ENCODE results near the gene CCNL2. TPM values are rescaled to one million over a fixed set of nuclear protein-coding genes. Genes with fewer than 3 reads are reported as not detected.

Gene CCNL2
- total and polyA plus RNA-seq, 2 donors (not counting 1 experiment from before 2014, with no cell fraction given), result 263 to 347 TPM

DNA sequence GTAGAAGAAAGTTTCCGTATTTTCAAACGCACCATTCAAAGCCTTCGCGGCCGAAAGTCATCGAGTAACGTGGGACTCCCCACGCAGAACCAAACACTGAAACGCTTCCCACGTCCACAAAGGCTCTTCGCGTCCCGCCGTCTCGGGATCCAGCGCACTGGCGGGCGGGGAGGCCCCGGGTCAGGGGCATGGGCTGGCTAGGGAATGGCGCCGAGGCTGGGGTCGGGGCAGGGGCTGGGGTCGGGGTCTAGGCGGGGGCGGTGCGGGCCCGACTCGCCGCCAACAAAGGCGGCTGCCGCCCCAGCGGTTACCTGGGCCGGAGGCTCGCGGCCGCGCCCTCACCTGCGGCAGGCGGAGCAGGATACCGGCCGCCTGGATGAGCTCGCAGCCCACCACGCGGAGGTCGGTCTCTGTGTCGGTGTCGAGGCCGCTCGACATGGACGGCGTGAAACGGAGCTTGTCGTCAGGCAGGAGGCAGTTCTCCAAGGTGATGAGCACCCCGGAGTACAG, 403 bp downstream of the CCNL2 start:
- H3K79me2 ChIP-seq (ENCODE audit: control insufficient read depth, insufficient read depth, low read length), result peaks cover 64% of the 10 kb centered on the region

More for the DNA sequence above, 403 bp downstream of the CCNL2 start:
- Histone ChIP-seq H3K27me3 (replicated peaks in 1 of 4; ENCODE audit: control extremely low read depth in 1 of 4, control insufficient read depth in 3 of 4, insufficient read depth in 4 of 4, low read length in 3 of 4) (no peaks in the 10 kb centered on the region), H3K27ac (ENCODE audit: low read length in 2 of 2) (peak overlapping the region; percentile 70 to 85), H3K9ac (ENCODE audit: low read length) (peak overlapping the region; percentile 90), H2AFZ (ENCODE audit: insufficient read depth, low read depth, low read length, poor library complexity, severe bottlenecking) (peak overlapping the region; percentile 87), H4K20me1 (ENCODE audit: control insufficient read depth, insufficient read depth, low read length, poor library complexity, severe bottlenecking) (peaks cover 23% of the 10 kb centered on the region), H3K9me3 (ENCODE audit: control extremely low read depth in 1 of 3, control insufficient read depth in 2 of 3, insufficient read depth in 1 of 3, low read length in 2 of 3) (no peaks in the 10 kb centered on the region), H3K4me2 (replicated peaks; ENCODE audit: low read depth, low read length, poor library complexity, severe bottlenecking) (peak overlapping the region; percentile 91), H3K4me1 (ENCODE audit: control insufficient read depth in 2 of 2, insufficient read depth in 2 of 2, low read length in 2 of 2) (peaks cover 23 to 29% of the 10 kb centered on the region in 2 donors), H3K4me3 (ENCODE audit: control extremely low read depth in 1 of 5, extremely low read depth in 1 of 5, insufficient read depth in 1 of 5, low read depth in 2 of 5, low read length in 4 of 5) (peak overlapping the region; percentile 79 to 95 (median 89)), H3K36me3 (replicated peaks in 1 of 2; ENCODE audit: control extremely low read depth in 1 of 2, control insufficient read depth in 1 of 2, extremely low read depth in 1 of 2, insufficient read depth in 2 of 2, low read length in 1 of 2) (peaks cover 2 to 51% of the 10 kb centered on the region in 2 experiments)
- POLR2A ChIA-PET, result interaction anchor here (0.5 to 2.0 kb wide), 9 partner anchors 9 to 510 kb away, joined by 3 to 23 read pairs (median 4); partner anchors contain the start of genes AURKAIP1, MRPL20 and UBE2J2
- DNase-seq (peak; percentile 42), ATAC-seq (ENCODE audit: low read depth) (peak; percentile 1)
- intact Hi-C loops (cut with micrococcal nuclease), result loop anchor here (1.0 kb wide), 3 partner anchors 9 to 217 kb away; partner anchors contain the start of genes AURKAIP1, MIB2 and MRPL20
- TF ChIP-seq EZH2 (IDR thresholded peaks at IDR 0.05; ENCODE audit: borderline replicate concordance, insufficient read depth, low read depth, low read length, poor library complexity, severe bottlenecking), result no peak
- TF ChIP-seq, protein P1, sequence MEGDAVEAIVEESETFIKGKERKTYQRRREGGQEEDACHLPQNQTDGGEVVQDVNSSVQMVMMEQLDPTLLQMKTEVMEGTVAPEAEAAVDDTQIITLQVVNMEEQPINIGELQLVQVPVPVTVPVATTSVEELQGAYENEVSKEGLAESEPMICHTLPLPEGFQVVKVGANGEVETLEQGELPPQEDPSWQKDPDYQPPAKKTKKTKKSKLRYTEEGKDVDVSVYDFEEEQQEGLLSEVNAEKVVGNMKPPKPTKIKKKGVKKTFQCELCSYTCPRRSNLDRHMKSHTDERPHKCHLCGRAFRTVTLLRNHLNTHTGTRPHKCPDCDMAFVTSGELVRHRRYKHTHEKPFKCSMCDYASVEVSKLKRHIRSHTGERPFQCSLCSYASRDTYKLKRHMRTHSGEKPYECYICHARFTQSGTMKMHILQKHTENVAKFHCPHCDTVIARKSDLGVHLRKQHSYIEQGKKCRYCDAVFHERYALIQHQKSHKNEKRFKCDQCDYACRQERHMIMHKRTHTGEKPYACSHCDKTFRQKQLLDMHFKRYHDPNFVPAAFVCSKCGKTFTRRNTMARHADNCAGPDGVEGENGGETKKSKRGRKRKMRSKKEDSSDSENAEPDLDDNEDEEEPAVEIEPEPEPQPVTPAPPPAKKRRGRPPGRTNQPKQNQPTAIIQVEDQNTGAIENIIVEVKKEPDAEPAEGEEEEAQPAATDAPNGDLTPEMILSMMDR (IDR thresholded peaks at IDR 0.05), result no peak
- peaks cover 51% of the 10 kb centered on the region for H3K4me1 Mint-ChIP-seq
- CTCF ChIA-PET, result interaction anchor here (0.7 to 2.3 kb wide), 10 partner anchors 8 to 511 kb away, joined by 3 to 12 read pairs (median 4); partner anchors contain the start of genes AURKAIP1 and MRPL20
- no peaks in the 10 kb centered on the region for H3K27me3 Mint-ChIP-seq
- H3K9me3 Mint-ChIP-seq (ENCODE audit: insufficient read depth), result no peaks in the 10 kb centered on the region
- H3K4me3 Mint-ChIP-seq, result peak overlapping the region; percentile 94
- under 1% methylated on average over 53 of the region's 54 CpGs for WGBS (ENCODE audit: insufficient coverage)
- peak overlapping the region; percentile 72 for H3K27ac Mint-ChIP-seq
